CD4-positive, CD25-positive, alpha-beta regulatory T cell (primary cell): Measurements from ENCODE around the gene RHOBTB3. TPM values are rescaled to one million over a fixed set of nuclear protein-coding genes. Genes with fewer than 3 reads are reported as not detected.

Experiments used
- polyA plus RNA-seq, 4 donors: library from polyadenylated mRNA; unstranded; fragments of 300-500 nt; fragmentation: Illumina TruSeq; gene quantifications; one replicate each; pipeline ENCODE4 v1.2.3, GENCODE V29; 2021
- total RNA-seq: library from RNA; stranded (reverse); gene quantifications from one replicate; pipeline ENCODE4 v1.2.3, GENCODE V29; 2022

The RHOBTB3 gene
- total and polyA plus RNA-seq, 5 donors from 2014 or later = 1.4 to 2.8 (median 2.6) TPM

Other genes starting within 250 kb of the RHOBTB3 start
- gene SKIC3, start 176.4 kb upstream of the RHOBTB3 start, total RNA-seq = 67.1 TPM
- gene SKIC3, start 176.4 kb upstream of the RHOBTB3 start, polyA plus RNA-seq = 10 to 100 TPM; 30.0 to 39.9 (median 32.7) TPM
- 3.8 TPM for gene ARSK, start 176.2 kb upstream of the RHOBTB3 start, total RNA-seq
- 10 to 100 TPM in 1 of 4 donors, 1 to 10 TPM in 3; 9.4 to 10.8 (median 9.6) TPM for gene ARSK, start 176.2 kb upstream of the RHOBTB3 start, polyA plus RNA-seq
- gene GPR150, start 111.2 kb upstream of the RHOBTB3 start, total RNA-seq = 0.37 TPM
- gene GPR150, start 111.2 kb upstream of the RHOBTB3 start, polyA plus RNA-seq = under 1 TPM; 0.19 to 0.77 (median 0.65) TPM
- gene RFESD, start 84.6 kb upstream of the RHOBTB3 start, total RNA-seq = 2.2 TPM
- 10 to 100 TPM in 3 of 4 donors, 1 to 10 TPM in 1; 5.1 to 12.1 (median 10.1) TPM for gene RFESD, start 84.6 kb upstream of the RHOBTB3 start, polyA plus RNA-seq
- not detected for gene SPATA9, start 48.3 kb upstream of the RHOBTB3 start, total RNA-seq
- under 1 TPM in 1 of 4 donors, not detected in 3; 0.28 TPM for gene SPATA9, start 48.3 kb upstream of the RHOBTB3 start, polyA plus RNA-seq
- 82.9 TPM for gene GLRX, start 91.4 kb downstream of the RHOBTB3 start, total RNA-seq
- gene GLRX, start 91.4 kb downstream of the RHOBTB3 start, polyA plus RNA-seq = 100 to 1,000 TPM; 319 to 399 (median 348) TPM
- gene ELL2, start 230.5 kb downstream of the RHOBTB3 start, total RNA-seq = 94.6 TPM
- gene ELL2, start 230.5 kb downstream of the RHOBTB3 start, polyA plus RNA-seq = 1 to 10 TPM; 2.6 to 4.7 (median 3.3) TPM